OCI-LY1 (cell line): ENCODE measurements around the gene PCDH11Y.
"Not testable (repeated sequence)": the region's sequence is repeated elsewhere in the genome, so short reads cannot be mapped to it uniquely, and the experiment has no call there.

ENCODE experiments used
- H2AFZ ChIP-seq: fragments of 200-600 bp; sonication (generic), shearing (Covaris generic); 2 replicates; pipeline ENCODE4 v1.6.0; 2014; ENCODE audit warnings: antibody characterized with exemption, mild to moderate bottlenecking, low read length
- H3F3A ChIP-seq: fragments of 200-600 bp; sonication (generic), shearing (Covaris generic); 2 replicates; pipeline ENCODE4 v1.6.0; 2014; ENCODE audit warnings: mild to moderate bottlenecking, antibody characterized with exemption, low read length, moderate library complexity; ENCODE audit not compliant: insufficient read depth
- H3K27ac ChIP-seq: fragments of 200-600 bp; sonication (generic); 2 replicates; pipeline ENCODE4 v1.5.1; 2014; ENCODE audit warnings: low read length, mixed run types, mild to moderate bottlenecking, low read depth; ENCODE audit not compliant: poor library complexity, severe bottlenecking
- H3K27me3 ChIP-seq: fragments of 200-600 bp; sonication (generic); 2 replicates; pipeline ENCODE4 v1.6.0; 2014; ENCODE audit warnings: antibody characterized with exemption, mild to moderate bottlenecking, low read length, moderate library complexity; ENCODE audit not compliant: insufficient read depth
- H3K36me3 ChIP-seq: fragments of 200-600 bp; sonication (generic); 2 replicates; pipeline ENCODE4 v1.6.1; 2014; ENCODE audit warnings: mild to moderate bottlenecking, antibody characterized with exemption, low read length, moderate library complexity, mixed read lengths; ENCODE audit not compliant: insufficient read depth
- H3K4me1 ChIP-seq: fragments of 200-600 bp; sonication (generic); 2 replicates; pipeline ENCODE4 v1.5.1; 2014; ENCODE audit warnings: mild to moderate bottlenecking, low read length, moderate library complexity; ENCODE audit not compliant: insufficient read depth, severe bottlenecking
- H3K4me2 ChIP-seq: fragments of 200-600 bp; sonication (generic), shearing (Covaris generic); 2 replicates; pipeline ENCODE4 v1.6.1; 2014; ENCODE audit warnings: low read length
- H3K4me3 ChIP-seq: fragments of 200-600 bp; sonication (generic); 2 replicates; pipeline ENCODE4 v1.5.1; 2014; ENCODE audit warnings: low read length, low read depth, mild to moderate bottlenecking, mixed read lengths; ENCODE audit not compliant: poor library complexity, severe bottlenecking
- H3K79me2 ChIP-seq: fragments of 200-600 bp; shearing (Covaris generic); 2 replicates; pipeline ENCODE4 v1.6.1; 2016; ENCODE audit warnings: mixed run types, low read length, mixed read lengths; ENCODE audit not compliant: insufficient read depth
- H3K9ac ChIP-seq: fragments of 200-600 bp; sonication (generic), shearing (Covaris generic); 2 replicates; pipeline ENCODE4 v1.6.1; 2014; ENCODE audit warnings: mild to moderate bottlenecking, low read length, mixed read lengths
- H3K9me2 ChIP-seq: fragments of 200-600 bp; sonication (generic), shearing (Covaris generic); 2 replicates; pipeline ENCODE4 v1.6.1; 2014; ENCODE audit warnings: low read depth, mild to moderate bottlenecking, low read length, mixed read lengths
- H3K9me3 ChIP-seq: fragments of 200-600 bp; shearing (Covaris generic); 2 replicates; pipeline ENCODE4 v1.6.1; 2014; ENCODE audit warnings: low read length, mixed read lengths
- H4K20me1 ChIP-seq: fragments of 200-600 bp; sonication (generic), shearing (Covaris generic); 2 replicates; pipeline ENCODE4 v1.6.0; 2016; ENCODE audit warnings: mild to moderate bottlenecking, low read length; ENCODE audit not compliant: insufficient read depth

Gene PCDH11Y

DNA sequence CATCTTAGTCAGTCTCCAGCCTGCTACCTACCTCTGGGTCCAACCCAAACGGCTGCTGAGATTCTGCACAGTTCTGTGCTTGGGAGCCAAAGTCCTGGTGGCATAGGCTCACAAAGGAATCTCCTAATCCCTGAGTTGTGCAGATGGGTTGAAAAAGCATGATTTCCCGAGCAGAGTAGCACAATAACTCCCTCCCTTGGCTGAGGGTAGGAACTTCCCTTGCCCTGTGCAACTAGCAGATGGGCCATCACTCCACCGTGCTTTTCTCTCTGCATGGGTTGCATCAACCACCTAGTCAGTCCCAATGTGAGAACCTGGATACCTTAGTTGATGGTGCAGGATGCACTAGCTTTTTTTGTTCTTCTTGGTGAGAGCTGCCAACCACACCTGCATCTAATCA, 82.9 kb downstream of the PCDH11Y start:
- H3K9me2 ChIP-seq, H3K27me3 ChIP-seq, H3K27ac ChIP-seq, H3F3A ChIP-seq, H3K4me2 ChIP-seq, H4K20me1 ChIP-seq, H3K9ac ChIP-seq, H3K36me3 ChIP-seq, H3K4me1 ChIP-seq, H3K9me3 ChIP-seq, H3K79me2 ChIP-seq, H2AFZ ChIP-seq, H3K4me3 ChIP-seq: not testable (repeated sequence)

DNA sequence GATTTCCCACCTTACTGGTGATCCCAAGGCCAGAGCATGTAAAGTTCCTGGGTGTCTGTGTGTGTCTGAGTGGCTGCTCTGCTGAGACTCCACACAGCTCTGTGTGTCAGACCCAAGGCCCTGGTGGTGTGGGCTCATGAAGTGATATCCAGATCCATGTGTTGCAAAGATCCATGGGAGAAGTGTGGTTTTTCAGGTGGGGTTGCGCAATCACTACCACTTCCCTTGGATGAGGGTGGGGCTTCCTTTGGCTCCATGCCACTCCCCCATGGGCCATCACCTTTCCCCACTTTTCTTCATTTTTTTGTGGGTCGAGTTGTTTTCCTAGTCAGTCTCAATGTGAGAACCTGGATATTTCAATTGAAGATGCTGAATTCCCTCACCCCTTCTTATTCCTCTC, 182.9 kb downstream of the PCDH11Y start:
- not testable (repeated sequence) for H3K4me2 ChIP-seq, H2AFZ ChIP-seq, H3K9me2 ChIP-seq, H4K20me1 ChIP-seq, H3K9ac ChIP-seq, H3K27ac ChIP-seq, H3K79me2 ChIP-seq, H3K4me1 ChIP-seq, H3K4me3 ChIP-seq, H3F3A ChIP-seq, H3K27me3 ChIP-seq, H3K9me3 ChIP-seq, H3K36me3 ChIP-seq

DNA sequence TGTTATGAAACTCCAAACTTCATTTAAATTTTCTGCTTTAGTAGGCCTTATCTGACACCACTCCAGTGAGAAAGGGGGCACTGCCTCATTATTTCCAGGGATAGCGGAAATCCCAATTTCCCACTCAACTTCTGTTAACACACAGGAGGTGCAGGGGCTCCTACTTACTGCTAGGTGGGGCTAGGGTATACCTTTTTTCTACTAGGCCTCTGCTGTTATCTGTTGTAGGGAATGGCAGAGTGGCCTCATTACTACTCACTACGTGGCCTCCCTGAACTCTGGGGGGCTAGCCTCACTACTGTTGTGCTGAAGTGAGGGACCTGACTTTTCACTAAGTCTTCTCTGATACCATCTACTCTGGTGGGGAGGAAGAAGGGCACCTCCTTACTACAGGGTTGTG, 215.0 kb downstream of the PCDH11Y start:
- H3F3A ChIP-seq, H4K20me1 ChIP-seq, H3K9ac ChIP-seq, H2AFZ ChIP-seq, H3K9me3 ChIP-seq, H3K4me2 ChIP-seq, H3K79me2 ChIP-seq, H3K27me3 ChIP-seq, H3K4me1 ChIP-seq, H3K36me3 ChIP-seq, H3K9me2 ChIP-seq, H3K27ac ChIP-seq, H3K4me3 ChIP-seq: not testable (repeated sequence)

DNA sequence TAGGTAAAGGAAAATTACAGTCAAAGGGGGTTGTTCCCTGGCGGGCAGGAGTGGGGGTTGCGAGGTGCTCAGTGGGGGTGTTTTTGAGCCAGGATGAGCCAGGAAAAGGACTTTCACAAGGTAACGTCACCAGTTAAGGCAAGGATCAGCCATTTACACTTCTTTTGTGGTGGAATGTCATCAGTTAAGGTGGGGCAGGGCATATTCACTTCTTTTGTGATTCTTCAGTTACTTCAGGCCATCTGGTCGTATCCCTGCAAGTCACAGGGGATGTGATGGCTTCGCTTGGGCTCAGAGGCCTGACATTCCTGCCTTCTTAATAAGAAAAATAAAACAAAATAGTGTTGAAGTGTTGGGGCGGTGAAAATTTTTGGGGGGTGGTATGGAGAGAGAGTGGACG, 324.8 kb downstream of the PCDH11Y start:
- not testable (repeated sequence) for H3K4me2 ChIP-seq, H3K4me1 ChIP-seq, H2AFZ ChIP-seq, H3K4me3 ChIP-seq, H3K9me3 ChIP-seq, H3K27me3 ChIP-seq, H3K27ac ChIP-seq, H3K79me2 ChIP-seq, H3K9ac ChIP-seq, H3K36me3 ChIP-seq, H3K9me2 ChIP-seq, H3F3A ChIP-seq, H4K20me1 ChIP-seq

DNA sequence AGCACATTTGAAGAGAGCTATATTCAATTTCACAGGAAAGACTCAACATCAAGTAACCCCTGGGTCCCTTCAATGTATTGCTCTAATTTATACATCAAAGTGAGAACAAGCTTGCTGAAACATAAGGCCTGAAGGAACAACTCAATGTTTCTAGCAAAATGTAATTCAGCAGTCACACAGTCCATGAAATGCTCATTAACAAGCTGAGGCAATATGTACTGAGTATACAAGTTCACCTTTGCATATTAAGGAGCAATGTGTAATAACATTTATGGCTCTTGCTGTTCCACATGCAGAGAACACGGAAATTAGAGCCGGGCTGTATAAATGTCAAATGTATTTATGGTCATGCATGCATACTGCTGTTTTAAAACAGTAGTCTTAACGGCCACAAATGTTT, 342.1 kb downstream of the PCDH11Y start:
- not testable (repeated sequence) for H3F3A ChIP-seq, H3K4me3 ChIP-seq, H4K20me1 ChIP-seq, H2AFZ ChIP-seq, H3K9me2 ChIP-seq, H3K79me2 ChIP-seq, H3K4me1 ChIP-seq, H3K27me3 ChIP-seq, H3K36me3 ChIP-seq, H3K27ac ChIP-seq, H3K9me3 ChIP-seq, H3K9ac ChIP-seq, H3K4me2 ChIP-seq

DNA sequence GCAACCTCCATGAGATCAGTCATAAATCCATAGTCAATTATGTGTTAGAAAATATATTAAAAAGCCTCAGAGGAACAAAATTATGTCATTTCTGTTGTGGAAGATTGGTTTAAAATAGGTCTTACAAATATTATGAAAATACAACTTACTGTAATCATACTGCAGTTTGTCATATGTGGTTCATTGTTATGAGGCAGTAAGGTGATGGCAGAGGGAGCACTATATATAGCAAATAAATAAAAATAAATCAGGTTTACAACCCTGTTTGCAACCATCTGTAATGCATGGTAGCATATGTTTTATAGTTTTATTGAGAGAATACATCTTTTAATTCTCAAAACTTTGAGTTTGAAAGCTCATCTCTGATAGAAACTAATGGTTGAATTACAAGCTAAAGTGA, 543.6 kb downstream of the PCDH11Y start:
- H3K79me2 ChIP-seq, H3K4me1 ChIP-seq, H3K9me2 ChIP-seq, H2AFZ ChIP-seq, H4K20me1 ChIP-seq, H3K36me3 ChIP-seq, H3F3A ChIP-seq, H3K4me3 ChIP-seq, H3K4me2 ChIP-seq, H3K9me3 ChIP-seq, H3K27ac ChIP-seq, H3K27me3 ChIP-seq, H3K9ac ChIP-seq: not testable (repeated sequence)

DNA sequence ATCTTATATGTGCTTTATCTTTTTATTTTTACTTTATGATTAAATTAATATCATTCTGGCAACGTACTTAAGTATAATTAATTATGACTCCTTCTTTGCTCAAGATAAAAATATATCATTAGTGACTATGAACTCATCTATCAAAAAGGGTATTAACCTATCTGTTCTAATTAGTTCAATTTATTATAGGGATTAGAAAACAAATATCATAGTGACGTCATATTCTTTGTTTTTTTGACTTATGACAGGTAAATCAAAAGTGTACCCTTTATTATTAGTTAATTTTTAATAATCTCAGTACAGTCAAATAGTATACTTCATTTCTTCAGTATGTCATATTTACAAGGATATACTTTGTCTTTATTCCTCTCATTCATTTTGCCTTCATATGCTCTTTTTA, 638.5 kb downstream of the PCDH11Y start:
- not testable (repeated sequence) for H3K9ac ChIP-seq

DNA sequence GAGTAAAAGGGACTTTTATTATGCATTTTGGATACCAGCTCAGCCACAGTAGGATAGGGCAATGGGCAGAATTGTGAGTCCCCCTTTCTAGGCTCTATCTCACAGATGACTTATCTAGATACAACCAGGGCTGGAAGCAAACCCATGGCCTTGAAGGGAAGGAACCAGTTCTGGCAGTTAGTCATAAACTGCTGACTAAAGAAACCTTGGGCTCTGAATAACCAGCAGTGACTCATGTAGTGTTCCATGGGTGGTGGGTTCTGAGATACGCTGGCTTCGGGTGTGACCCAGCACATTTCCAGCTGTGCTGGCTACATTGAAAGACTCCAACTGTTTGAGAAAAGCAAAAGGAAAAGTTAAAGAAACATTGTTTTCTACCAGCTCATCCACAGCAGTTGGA, 679.2 kb downstream of the PCDH11Y start:
- H3F3A ChIP-seq, H3K27me3 ChIP-seq, H3K79me2 ChIP-seq, H3K36me3 ChIP-seq, H3K9ac ChIP-seq, H3K27ac ChIP-seq, H3K4me3 ChIP-seq, H4K20me1 ChIP-seq, H3K9me2 ChIP-seq, H3K4me1 ChIP-seq, H3K9me3 ChIP-seq, H2AFZ ChIP-seq, H3K4me2 ChIP-seq: not testable (repeated sequence)

More for the DNA sequence above, 638.5 kb downstream of the PCDH11Y start:
- not testable (repeated sequence) for H3F3A ChIP-seq, H3K9me3 ChIP-seq, H2AFZ ChIP-seq, H3K36me3 ChIP-seq, H3K4me3 ChIP-seq, H3K79me2 ChIP-seq, H3K9me2 ChIP-seq, H3K27me3 ChIP-seq, H3K4me2 ChIP-seq, H4K20me1 ChIP-seq, H3K27ac ChIP-seq, H3K4me1 ChIP-seq
